ENCODE results near the gene CPNE1.

Gene CPNE1

DNA sequence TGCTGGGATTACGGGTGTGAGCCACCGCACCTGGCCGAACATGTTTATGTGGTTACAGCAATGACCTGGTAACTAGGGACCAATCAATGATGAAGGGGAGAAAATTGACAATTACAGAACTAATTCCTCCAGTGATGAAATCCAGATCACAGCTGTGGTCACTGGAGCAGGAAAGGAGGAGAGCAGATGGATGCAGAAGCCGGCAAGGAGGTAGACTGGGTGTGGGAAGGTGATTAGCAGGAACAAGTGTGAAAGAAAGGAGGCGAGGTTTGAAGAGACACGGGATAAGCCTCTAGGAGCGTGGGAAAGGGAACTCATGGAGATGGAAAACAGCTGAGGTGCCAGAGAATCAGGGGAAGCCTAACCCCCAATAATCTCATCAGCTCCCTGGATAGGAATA lies 66.2 kb downstream of the CPNE1 start:
- DNase-seq, result no peak

DNA sequence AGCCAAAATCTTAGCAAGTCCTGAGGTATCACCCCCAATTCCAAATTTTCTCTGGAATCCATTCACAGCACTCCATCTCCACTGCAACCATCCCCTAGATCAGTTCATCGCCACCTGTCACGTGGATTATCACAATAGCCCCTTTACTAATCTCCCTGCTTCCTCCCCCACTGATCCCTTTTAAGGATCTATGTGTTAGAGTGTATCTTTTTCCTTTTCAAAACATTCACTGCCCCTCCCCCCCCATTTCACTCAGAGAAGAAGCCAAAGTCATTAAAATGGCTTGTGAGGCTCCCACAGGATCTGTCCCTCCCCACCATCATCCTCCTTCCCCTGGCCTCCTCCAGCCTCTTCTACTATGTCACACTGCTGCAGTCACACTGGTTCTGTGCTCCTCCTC lies 67.5 kb downstream of the CPNE1 start:
- DNase-seq, result no peak

DNA sequence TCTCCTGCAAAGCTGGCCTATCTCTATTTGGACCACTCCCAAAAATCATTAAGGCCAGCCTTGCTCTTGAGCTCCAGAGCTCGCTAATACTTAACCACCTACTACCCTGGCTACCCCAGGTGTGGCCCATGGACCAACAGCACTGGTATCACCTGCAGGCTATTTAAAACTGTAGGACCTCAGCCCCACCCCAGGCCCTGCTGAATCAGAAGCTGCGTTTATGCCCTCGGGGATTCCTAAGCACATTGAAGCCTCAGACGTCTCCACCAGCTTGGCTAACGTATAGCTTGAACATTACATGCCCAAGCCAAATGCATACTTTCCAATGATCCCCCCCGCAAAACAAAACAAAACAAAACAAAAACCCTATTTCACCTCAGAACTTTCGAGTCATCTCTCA lies 68.8 kb downstream of the CPNE1 start:
- no peak for DNase-seq

DNA sequence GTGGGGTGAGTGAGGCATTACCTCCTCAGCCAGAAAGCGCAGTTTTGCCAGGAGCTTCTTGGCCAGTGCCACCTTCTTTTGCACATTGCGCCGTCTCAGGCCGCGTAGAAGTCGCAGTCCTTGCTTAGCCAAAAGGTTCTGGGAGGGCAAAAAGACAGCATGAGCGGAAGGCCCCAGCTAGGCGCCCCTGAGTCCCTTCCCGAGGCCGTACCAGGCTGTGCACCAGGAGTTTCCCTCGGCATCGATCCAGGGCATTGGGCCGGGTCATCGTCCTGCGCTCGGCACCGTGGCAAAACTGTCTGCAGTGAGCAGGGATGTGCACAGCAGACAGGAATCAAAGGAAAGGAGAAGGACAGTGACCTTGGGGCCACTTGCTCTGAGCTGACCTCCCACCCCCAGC lies 69.2 kb downstream of the CPNE1 start:
- no peak for DNase-seq

DNA sequence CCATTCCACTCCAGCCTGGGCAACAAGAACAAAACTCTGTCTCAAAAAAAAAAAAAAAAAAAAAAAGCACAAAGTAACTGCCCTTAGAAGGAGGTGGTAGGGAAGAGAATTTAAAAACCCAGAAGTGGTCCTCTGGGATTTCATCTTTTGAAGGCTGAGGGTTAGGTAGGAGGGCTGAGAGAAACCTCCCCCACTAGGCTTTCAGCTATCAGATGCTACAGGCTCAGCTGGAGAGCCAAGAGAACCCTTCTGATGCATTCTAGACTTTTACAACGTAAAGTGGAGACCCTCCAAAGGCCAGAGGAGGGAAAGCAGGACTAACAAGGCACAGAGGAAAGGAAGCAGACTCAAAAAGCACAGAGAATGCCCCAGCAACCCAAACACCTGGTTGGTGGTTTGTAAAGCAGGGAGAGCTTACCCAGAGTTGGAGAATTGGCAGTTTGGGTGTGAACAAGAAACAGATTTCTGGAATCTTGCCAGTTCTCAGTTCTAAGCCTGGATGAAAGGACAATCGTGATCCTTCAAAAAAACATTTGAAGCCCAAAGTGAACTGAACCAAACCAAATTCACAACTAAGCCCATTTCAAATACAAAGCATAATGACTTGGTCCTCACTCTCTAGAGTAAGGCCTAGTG lies 72.2 kb downstream of the CPNE1 start:
- DNase-seq, result no peak

DNA sequence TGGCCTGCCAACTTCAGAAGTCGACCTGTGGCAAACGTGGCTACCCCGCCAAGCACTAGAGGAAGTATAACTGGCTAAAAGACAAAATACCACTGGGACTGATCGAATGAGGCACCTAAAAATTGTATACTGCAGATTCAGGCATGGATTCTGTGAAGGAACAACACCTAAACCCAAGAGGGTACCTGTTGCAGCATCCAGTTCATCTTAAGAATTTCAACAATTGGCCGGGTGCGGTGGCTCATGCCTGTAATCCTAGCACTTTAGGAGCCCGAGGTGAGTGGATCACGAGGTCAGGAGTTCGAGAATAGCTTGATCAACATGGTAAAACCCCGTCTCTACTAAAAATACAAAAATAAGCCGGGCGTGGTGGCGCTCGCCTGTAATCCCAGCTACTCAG lies 76.3 kb downstream of the CPNE1 start:
- no peak for DNase-seq

DNA sequence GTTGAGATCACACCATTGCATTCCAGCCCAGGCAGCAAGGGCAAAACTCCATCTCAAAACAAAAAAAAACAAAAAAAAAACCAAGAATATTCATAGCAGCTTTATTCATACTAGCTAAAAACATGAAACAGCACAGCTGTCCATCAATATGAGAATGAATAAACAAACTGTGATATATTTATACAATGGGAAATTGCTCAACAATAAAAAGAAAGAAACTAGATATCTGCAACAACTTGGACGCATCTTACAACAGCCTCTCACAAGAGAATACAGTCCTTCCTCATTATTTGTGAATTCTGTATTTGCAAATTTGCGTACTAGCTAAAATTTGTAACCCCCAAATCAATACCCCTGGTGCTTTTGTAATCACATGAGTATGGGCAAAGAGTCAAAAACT lies 77.3 kb downstream of the CPNE1 start:
- no peak for DNase-seq

DNA sequence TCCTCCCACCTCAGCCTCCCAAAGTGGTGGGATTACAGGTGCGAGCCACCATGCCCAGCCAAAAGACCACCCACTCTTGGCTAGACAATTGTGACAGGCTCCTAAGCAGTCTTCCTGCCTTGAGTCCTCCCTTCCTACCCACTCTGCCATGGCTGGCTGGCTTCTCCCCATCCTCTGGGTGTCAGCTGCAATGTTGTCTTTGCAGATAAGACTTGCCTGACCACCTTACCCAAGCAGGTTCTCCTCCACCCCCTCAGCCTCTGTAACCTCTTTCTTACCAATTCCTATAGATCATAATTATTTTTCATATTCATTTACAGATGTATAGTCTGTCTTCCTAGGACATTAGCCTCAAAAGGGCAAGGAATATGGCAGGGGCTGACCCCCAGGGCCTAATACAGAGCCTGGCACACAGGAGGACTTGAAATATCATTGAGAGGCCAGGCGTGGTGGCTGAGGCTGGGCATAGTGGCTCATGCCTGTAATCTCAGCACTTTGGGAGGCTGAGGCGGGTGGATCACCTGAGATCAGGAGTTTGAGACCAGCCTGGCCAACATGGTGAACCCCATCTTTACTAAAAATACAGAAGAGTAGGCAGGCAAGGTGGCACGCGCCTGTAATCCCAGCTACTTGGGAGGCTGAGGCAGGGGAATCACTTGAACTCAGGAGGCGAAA lies 77.8 kb downstream of the CPNE1 start:
- DNase-seq, result no peak

DNA sequence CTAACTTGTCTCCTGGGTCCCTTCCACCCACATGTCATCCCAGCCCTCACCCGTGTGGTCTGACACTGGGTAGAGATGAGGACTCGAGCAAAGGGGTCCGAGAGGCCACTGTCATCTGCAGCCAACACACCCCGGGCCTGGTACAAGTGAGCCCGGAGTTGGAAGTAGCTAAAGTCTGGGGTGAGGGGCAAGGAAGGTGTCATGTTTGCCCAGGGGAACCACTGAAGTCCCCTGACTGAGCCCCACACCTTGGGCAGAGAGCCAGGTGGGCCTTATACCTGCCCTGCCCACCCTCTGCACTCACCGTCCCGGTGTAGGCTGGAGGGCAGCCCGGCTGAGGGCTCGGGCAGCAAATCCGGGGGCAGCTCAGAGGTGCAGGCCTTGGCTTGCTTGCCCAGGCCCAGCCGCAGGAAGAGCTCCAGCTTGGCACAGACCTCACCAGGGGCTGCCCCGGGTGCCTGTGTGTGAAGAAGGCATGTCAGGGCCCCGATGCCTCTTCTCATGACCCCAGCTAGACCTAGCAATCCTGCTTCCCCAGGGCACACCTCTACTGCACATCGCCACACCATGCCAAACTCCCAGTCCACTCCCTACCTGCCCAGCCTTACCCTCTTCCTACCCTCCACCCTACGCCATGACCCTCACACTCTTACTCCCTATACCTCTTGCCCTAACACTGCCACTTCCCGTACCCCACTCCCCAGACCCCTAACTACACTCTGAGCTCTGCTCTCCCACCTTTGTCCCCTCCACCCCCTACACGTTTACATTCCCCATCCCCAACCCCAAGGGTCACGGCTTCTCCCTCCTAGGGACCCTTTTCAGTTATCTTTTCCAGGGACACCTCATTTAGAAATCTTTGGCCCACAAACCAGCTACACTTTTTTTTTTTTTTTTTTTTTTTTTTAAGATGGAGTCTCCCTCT lies 80.8 kb downstream of the CPNE1 start:
- DNase-seq, result no peak

DNA sequence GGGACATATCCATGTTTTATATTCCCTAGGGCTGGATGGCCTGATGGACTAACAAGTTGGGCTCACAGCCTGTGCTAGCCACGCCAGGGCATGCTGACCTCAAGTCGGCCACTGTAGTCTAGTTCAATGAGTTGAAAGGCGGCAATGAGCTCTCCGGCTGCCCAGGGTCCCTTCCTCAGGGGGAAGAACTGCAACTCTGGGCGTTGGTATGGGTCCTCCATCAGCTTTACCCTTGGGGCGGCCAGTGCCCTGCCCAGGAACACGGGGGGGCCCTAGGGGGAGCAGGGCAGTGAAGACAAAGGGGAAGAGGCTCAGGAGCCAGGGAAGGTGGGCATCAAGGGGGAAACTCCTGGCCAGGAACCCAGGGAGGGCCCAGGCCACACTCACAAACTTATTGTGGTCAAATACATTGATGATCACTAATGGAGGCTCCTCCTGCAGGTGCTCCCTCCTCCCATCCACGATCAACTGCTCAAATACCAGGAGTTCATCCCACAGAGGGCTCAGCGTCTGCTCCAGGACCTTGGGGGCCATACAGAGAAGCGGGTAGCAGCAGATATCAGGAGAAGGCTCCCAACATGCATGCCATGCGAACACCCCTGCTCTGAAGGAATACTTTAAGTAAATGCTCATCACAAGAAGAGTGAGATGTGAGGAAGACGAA lies 81.8 kb downstream of the CPNE1 start:
- DNase-seq, result no peak

DNA sequence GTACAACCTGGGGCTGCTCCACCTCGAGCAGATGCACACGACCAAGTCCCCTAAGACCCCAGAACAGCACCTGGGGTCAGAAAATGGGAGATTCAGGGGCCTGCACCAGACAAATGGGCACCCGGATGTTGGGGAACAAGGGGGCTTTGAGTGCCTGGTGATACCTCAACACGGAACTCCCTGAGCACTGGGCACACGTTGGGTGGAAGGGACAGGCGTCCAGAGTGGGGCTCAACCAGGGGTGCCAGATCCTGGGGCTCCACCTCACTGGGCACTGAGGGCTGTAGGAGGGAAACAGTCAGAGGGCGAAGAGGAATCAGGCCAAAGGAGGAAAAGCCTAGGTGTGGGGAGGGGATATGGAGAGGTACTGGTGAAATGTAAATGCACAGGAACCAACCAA lies 82.6 kb downstream of the CPNE1 start:
- no peak for DNase-seq

DNA sequence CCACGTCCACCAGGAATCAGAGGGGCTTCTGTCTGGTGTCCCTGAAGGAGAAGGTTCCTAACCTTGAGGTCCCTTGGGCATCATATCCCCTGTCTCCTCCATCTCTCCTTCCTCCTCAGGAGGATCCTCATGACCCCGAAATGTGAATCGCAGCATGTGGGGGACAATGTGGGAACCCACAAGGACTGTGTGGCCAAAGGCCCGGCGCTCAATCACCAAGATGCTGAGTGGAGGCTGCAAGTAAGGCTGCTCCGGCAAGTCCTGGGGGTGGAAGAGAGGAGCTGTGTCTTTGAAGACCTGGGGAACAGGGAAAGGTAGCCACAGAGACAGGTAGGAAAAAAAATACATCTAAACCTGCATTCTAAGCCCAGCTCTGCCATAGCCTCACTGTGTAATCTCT lies 85.5 kb downstream of the CPNE1 start:
- no peak for DNase-seq

DNA sequence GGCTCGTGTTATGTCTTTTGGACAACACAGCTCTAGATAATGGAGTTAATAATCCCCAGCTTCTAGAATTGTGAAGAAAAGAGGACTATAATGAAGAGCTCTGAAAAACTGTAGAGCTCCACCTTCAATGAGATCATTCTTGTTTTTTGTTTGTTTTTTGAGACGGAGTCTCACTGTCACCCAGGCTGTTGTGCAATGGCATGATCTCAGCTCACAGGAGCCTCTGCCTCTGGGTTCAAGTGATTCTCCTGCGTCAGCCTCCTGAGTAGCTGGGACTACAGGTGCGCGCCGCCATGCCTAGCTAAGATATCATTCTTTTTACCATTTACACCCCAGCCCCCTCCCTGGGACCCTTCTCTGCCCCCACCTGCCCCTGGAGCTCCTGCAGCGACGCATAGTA lies 86.2 kb downstream of the CPNE1 start:
- no peak for DNase-seq

DNA sequence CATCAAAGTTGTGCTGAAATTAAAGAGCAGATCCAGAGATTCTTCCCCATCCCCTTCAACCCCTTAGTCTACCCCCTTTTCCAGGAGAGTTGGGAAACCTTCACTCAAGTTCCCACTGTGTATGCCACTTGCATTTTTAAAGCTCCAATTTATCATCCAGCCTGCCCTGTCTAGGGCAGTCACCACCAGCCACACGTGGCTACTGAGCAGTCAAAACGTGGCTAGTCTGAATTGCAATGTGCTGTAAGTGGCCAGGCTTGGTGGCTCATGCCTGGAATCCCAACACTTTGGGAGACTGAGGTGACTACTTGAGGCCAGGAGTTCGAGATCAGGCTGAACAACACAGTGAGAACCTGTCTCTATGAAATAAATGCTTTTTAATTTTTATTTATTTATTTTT lies 87.9 kb downstream of the CPNE1 start:
- no peak for DNase-seq
